ENCODE measurements around the gene ASIC3.
A peak's percentile ranks its signal among the peaks of the same experiment; 100 is the strongest.

Gene ASIC3

GRCh38 chr7:151012031-151012692, 36.2 kb upstream of the ASIC3 start:
- Histone ChIP-seq H3K27me3 (ENCODE audit: insufficient read depth, low read length, poor library complexity, severe bottlenecking) (no peaks in the 10 kb centered on the region), H3K79me2 (ENCODE audit: insufficient read depth, low read length) (no peaks in the 10 kb centered on the region), H3K4me1 (ENCODE audit: insufficient read depth, low read length, poor library complexity, severe bottlenecking) (peaks cover 46% of the 10 kb centered on the region), H4K20me1 (ENCODE audit: insufficient read depth, low read length, poor library complexity, severe bottlenecking) (no peaks in the 10 kb centered on the region), H3K9me2 (replicated peaks; ENCODE audit: low read depth, low read length) (no peaks in the 10 kb centered on the region), H3K4me3 (ENCODE audit: low read length, poor library complexity, severe bottlenecking) (no peak overlapping the region), H2AFZ (ENCODE audit: low read length) (no peak overlapping the region), H3K36me3 (ENCODE audit: insufficient read depth, low read length) (no peaks in the 10 kb centered on the region), H3K9me3 (ENCODE audit: insufficient read depth, low read depth, low read length) (no peaks in the 10 kb centered on the region), H3K9ac (ENCODE audit: low read depth, low read length, poor library complexity, severe bottlenecking) (no peak overlapping the region), H3K4me2 (ENCODE audit: low read depth, low read length, poor library complexity, severe bottlenecking) (no peak overlapping the region), H3F3A (ENCODE audit: low read depth) (no peaks in the 10 kb centered on the region)
- no peak for TF ChIP-seq EZH2phosphoT487 (IDR thresholded peaks at IDR 0.05; ENCODE audit: borderline replicate concordance)
- TF ChIP-seq CTCF (conservative IDR thresholded peaks at IDR 0.05; ENCODE audit: low read length): no peak

GRCh38 chr7:151012911-151013347, 35.4 kb upstream of the ASIC3 start:
- no peaks in the 10 kb centered on the region for H4K20me1 ChIP-seq (ENCODE audit: insufficient read depth, low read length, poor library complexity, severe bottlenecking)
- H3K79me2 ChIP-seq (ENCODE audit: insufficient read depth, low read length): no peaks in the 10 kb centered on the region
- no peak overlapping the region for H3K9ac ChIP-seq (ENCODE audit: low read depth, low read length, poor library complexity, severe bottlenecking)

GRCh38 chr7:151013356-151013732, 35.0 kb upstream of the ASIC3 start:
- H4K20me1 ChIP-seq (ENCODE audit: insufficient read depth, low read length, poor library complexity, severe bottlenecking): no peaks in the 10 kb centered on the region
- no peaks in the 10 kb centered on the region for H3K27me3 ChIP-seq (ENCODE audit: insufficient read depth, low read length, poor library complexity, severe bottlenecking)
- peak overlapping the region; percentile 80 for H3K4me2 ChIP-seq (ENCODE audit: low read depth, low read length, poor library complexity, severe bottlenecking)
- no peaks in the 10 kb centered on the region for H3K9me2 ChIP-seq (replicated peaks; ENCODE audit: low read depth, low read length)
- H3K79me2 ChIP-seq (ENCODE audit: insufficient read depth, low read length): no peaks in the 10 kb centered on the region
- H3K4me1 ChIP-seq (ENCODE audit: insufficient read depth, low read length, poor library complexity, severe bottlenecking): peaks cover 45% of the 10 kb centered on the region
- H3F3A ChIP-seq (ENCODE audit: low read depth): no peaks in the 10 kb centered on the region
- no peak for TF ChIP-seq EZH2phosphoT487 (IDR thresholded peaks at IDR 0.05; ENCODE audit: borderline replicate concordance)
- TF ChIP-seq CTCF (conservative IDR thresholded peaks at IDR 0.05; ENCODE audit: low read length): no peak
- H3K9me3 ChIP-seq (ENCODE audit: insufficient read depth, low read depth, low read length): no peaks in the 10 kb centered on the region
- no peaks in the 10 kb centered on the region for H3K36me3 ChIP-seq (ENCODE audit: insufficient read depth, low read length)
- no peak overlapping the region for H2AFZ ChIP-seq (ENCODE audit: low read length)
- H3K4me3 ChIP-seq (ENCODE audit: low read length, poor library complexity, severe bottlenecking): peak overlapping the region; percentile 71
- H3K9ac ChIP-seq (ENCODE audit: low read depth, low read length, poor library complexity, severe bottlenecking): no peak overlapping the region

More at GRCh38 chr7:151012911-151013347, 35.4 kb upstream of the ASIC3 start:
- Histone ChIP-seq H3K4me2 (ENCODE audit: low read depth, low read length, poor library complexity, severe bottlenecking) (no peak overlapping the region), H2AFZ (ENCODE audit: low read length) (no peak overlapping the region), H3F3A (ENCODE audit: low read depth) (no peaks in the 10 kb centered on the region), H3K27me3 (ENCODE audit: insufficient read depth, low read length, poor library complexity, severe bottlenecking) (no peaks in the 10 kb centered on the region), H3K4me3 (ENCODE audit: low read length, poor library complexity, severe bottlenecking) (no peak overlapping the region), H3K4me1 (ENCODE audit: insufficient read depth, low read length, poor library complexity, severe bottlenecking) (peaks cover 46% of the 10 kb centered on the region), H3K36me3 (ENCODE audit: insufficient read depth, low read length) (no peaks in the 10 kb centered on the region), H3K9me3 (ENCODE audit: insufficient read depth, low read depth, low read length) (no peaks in the 10 kb centered on the region), H3K9me2 (replicated peaks; ENCODE audit: low read depth, low read length) (no peaks in the 10 kb centered on the region)
- peak; percentile 52 for TF ChIP-seq CTCF (conservative IDR thresholded peaks at IDR 0.05; ENCODE audit: low read length)
- TF ChIP-seq EZH2phosphoT487 (IDR thresholded peaks at IDR 0.05; ENCODE audit: borderline replicate concordance): no peak
